H1 (cell line): ENCODE measurements around the gene POMT2. TPM values are rescaled to one million over a fixed set of nuclear protein-coding genes. Genes with fewer than 3 reads are reported as not detected.

Experiments used
- E2F6 ChIP-seq: IDR thresholded peaks from 2 replicates; pipeline ENCODE4 v1.6.1; 2012; ENCODE audit warnings: inconsistent platforms
- KDM4A ChIP-seq: IDR thresholded peaks from one replicate; pipeline ENCODE4 v1.7.1; 2012; ENCODE audit warnings: low read depth, mild to moderate bottlenecking, moderate library complexity, low read length, inconsistent platforms; ENCODE audit not compliant: severe bottlenecking
- polyA plus RNA-seq, 7 experiments: library from polyadenylated mRNA; depleted of rRNA in 3 of 7; stranded (reverse) in 5 of 7; unstranded in 2 of 7; fragments of >200 nt in 5 of 7; fragments of 200-250 nt in 2 of 7; gene quantifications; 1 replicate in 5 of 7; 2 replicates in 1 of 7; 4 replicates in 1 of 7; pipeline versions ENCODE4 v1.2.1 to v1.2.3, GENCODE V29; 2011 to 2013; ENCODE audit warnings: missing spikeins in 2 of 7, mixed read lengths in 2 of 7
- total RNA-seq: library from RNA; stranded (reverse); fragmentation: NEBNext Ultra II Directional; extraction: Animal tissue kit (Norgen Biotek cat#: 25700); gene quantifications from 2 replicates; pipeline ENCODE4 v1.2.1, GENCODE V29; 2021

Gene POMT2
- total and polyA plus RNA-seq, 2 of the 8 experiments (the other 6 are each of a cell fraction or from before 2014, with no cell fraction given): 20.8 to 44.9 TPM

GRCh38 chr14:77303417-77304156 lies 17.1 kb downstream of the POMT2 start (continued):
- TF ChIP-seq KDM4A (no peak), E2F6 (no peak)
